ENCODE measurements around the gene HERC4. TPM values are rescaled to one million over a fixed set of nuclear protein-coding genes. Genes with fewer than 3 reads are reported as not detected.

HERC4 gene
- total RNA-seq, 4 donors from 2014 or later: 49.5 to 91.6 (median 79.0) TPM

- no peaks in the 10 kb centered on the region for H3K9me3 ChIP-seq
- no peaks in the 10 kb centered on the region for H3K36me3 ChIP-seq
- no peaks in the 10 kb centered on the region for H3K4me1 ChIP-seq
- no peak overlapping the region for H3K4me3 ChIP-seq
- DNase-seq: no peak
- no peak overlapping the region for H3K27ac ChIP-seq
- TF ChIP-seq CTCF (IDR thresholded peaks at IDR 0.05) (no peak), POLR2A (IDR thresholded peaks at IDR 0.05) (no peak)
- H3K27me3 ChIP-seq: no peaks in the 10 kb centered on the region
These were observed 33.0 kb upstream of the HERC4 start for GRCh38 chr10:68108051-68108450.

GRCh38 chr10:68107651-68108050, 32.6 kb upstream of the HERC4 start:
- H3K36me3 ChIP-seq: no peaks in the 10 kb centered on the region
- no peaks in the 10 kb centered on the region for H3K27me3 ChIP-seq
- H3K4me3 ChIP-seq: no peak overlapping the region
- no peak overlapping the region for H3K27ac ChIP-seq
- TF ChIP-seq POLR2A (IDR thresholded peaks at IDR 0.05) (no peak), CTCF (IDR thresholded peaks at IDR 0.05) (no peak)
- H3K4me1 ChIP-seq: no peaks in the 10 kb centered on the region
- no peak for DNase-seq
- H3K9me3 ChIP-seq: no peaks in the 10 kb centered on the region

- no peak for TF ChIP-seq POLR2A (IDR thresholded peaks at IDR 0.05)
- TF ChIP-seq CTCF (IDR thresholded peaks at IDR 0.05): no peak
- DNase-seq: no peak
- H3K36me3 ChIP-seq: no peaks in the 10 kb centered on the region
- H3K27me3 ChIP-seq: no peaks in the 10 kb centered on the region
- H3K9me3 ChIP-seq: no peaks in the 10 kb centered on the region
- H3K4me1 ChIP-seq: no peaks in the 10 kb centered on the region
- no peak overlapping the region for H3K27ac ChIP-seq
- no peak overlapping the region for H3K4me3 ChIP-seq
These were observed 31.6 kb upstream of the HERC4 start for GRCh38 chr10:68106656-68107055.

GRCh38 chr10:68105820-68106219, 30.7 kb upstream of the HERC4 start:
- no peak for DNase-seq
- no peaks in the 10 kb centered on the region for H3K4me1 ChIP-seq
- no peak for TF ChIP-seq CTCF (IDR thresholded peaks at IDR 0.05)
- TF ChIP-seq POLR2A (IDR thresholded peaks at IDR 0.05): no peak
- H3K27me3 ChIP-seq: no peaks in the 10 kb centered on the region
- H3K27ac ChIP-seq: no peak overlapping the region
- no peak overlapping the region for H3K4me3 ChIP-seq
- no peaks in the 10 kb centered on the region for H3K9me3 ChIP-seq
- H3K36me3 ChIP-seq: no peaks in the 10 kb centered on the region

GRCh38 chr10:68103901-68104300, 28.8 kb upstream of the HERC4 start:
- no peaks in the 10 kb centered on the region for H3K4me1 ChIP-seq
- H3K4me3 ChIP-seq: no peak overlapping the region
- DNase-seq: no peak
- no peak overlapping the region for H3K27ac ChIP-seq
- no peaks in the 10 kb centered on the region for H3K27me3 ChIP-seq
- no peaks in the 10 kb centered on the region for H3K9me3 ChIP-seq
- no peaks in the 10 kb centered on the region for H3K36me3 ChIP-seq
- TF ChIP-seq POLR2A (IDR thresholded peaks at IDR 0.05) (no peak), CTCF (IDR thresholded peaks at IDR 0.05) (no peak)

GRCh38 chr10:68103261-68103878, 28.3 kb upstream of the HERC4 start:
- TF ChIP-seq POLR2A (IDR thresholded peaks at IDR 0.05): no peak
- TF ChIP-seq CTCF (IDR thresholded peaks at IDR 0.05): no peak
- H3K4me3 ChIP-seq: no peak overlapping the region
- H3K27me3 ChIP-seq: no peaks in the 10 kb centered on the region
- H3K9me3 ChIP-seq: no peaks in the 10 kb centered on the region
- DNase-seq: no peak
- no peaks in the 10 kb centered on the region for H3K36me3 ChIP-seq
- H3K4me1 ChIP-seq: peaks cover 0 to 4% (median 0%) of the 10 kb centered on the region in 4 donors
- H3K27ac ChIP-seq: no peak overlapping the region

Data from Peyer's patch (tissue), 4 donors.